HUES48 (cell line): ENCODE data around the gene RPL15.

Source experiments
- H3K27ac ChIP-seq: one replicate; pipeline ENCODE4 v1.7.0; 2013; ENCODE audit warnings: low read depth, low read length, inconsistent platforms
- H3K27me3 ChIP-seq: 2 replicates; pipeline ENCODE4 v1.6.1; 2013; ENCODE audit warnings: mild to moderate bottlenecking, low read length; ENCODE audit not compliant: control insufficient read depth, insufficient read depth
- H3K36me3 ChIP-seq: 2 replicates; pipeline ENCODE4 v1.6.1; 2013; ENCODE audit warnings: low read length; ENCODE audit not compliant: control insufficient read depth, insufficient read depth
- H3K4me1 ChIP-seq: 2 replicates; pipeline ENCODE4 v1.6.1; 2013; ENCODE audit warnings: mild to moderate bottlenecking, low read length; ENCODE audit not compliant: control insufficient read depth, insufficient read depth
- H3K4me3 ChIP-seq: 2 replicates; pipeline ENCODE4 v1.5.1; 2013; ENCODE audit warnings: mild to moderate bottlenecking, low read depth, low read length
- H3K9ac ChIP-seq: 2 replicates; pipeline ENCODE4 v1.6.1; 2013; ENCODE audit warnings: mild to moderate bottlenecking, low read depth, low read length, moderate library complexity
- H3K9me3 ChIP-seq: 2 replicates; pipeline ENCODE4 v1.6.1; 2013; ENCODE audit warnings: low read length; ENCODE audit not compliant: control insufficient read depth, insufficient read depth

Gene RPL15

DNA sequence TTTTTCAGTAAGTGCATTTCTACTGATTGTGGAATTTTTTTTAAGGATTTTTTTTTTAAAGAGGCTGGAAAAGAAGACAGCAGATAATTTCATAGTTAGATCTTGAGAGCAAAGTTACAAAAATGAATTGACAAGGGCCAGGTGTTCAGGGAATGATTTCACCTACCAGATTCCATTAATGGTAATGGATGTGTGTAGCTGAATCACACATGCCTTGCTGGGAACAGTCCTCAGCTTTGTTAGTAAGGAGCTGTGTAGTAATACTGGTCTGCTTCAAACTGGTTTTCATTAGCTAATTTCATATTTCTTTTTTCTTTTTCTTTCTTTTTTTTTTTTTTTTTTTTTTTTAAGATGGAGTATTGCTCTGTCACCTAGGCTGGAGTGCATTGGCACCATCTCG, 44.1 kb downstream of the RPL15 start:
- no peak overlapping the region for H3K27ac ChIP-seq
- no peak overlapping the region for H3K4me3 ChIP-seq
- H3K4me1 ChIP-seq, result no peaks in the 10 kb centered on the region

DNA sequence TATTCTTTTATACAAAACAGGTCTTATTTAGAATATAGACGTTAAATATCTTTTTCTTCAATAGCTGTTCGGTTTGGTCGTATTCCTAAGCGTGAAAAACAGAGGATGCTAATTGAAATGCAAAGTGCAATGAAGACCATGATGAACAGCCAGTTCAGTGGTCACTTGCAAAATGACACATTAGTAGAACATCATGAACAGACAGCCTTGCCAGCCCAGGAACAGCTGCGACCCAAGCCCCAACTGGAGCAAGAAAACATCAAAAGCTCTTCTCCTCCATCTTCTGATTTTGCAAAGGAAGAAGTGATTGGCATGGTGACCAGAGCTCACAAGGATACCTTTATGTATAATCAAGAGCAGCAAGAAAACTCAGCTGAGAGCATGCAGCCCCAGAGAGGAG, 45.0 kb downstream of the RPL15 start:
- H3K36me3 ChIP-seq, result peaks cover 68% of the 10 kb centered on the region
- no peak overlapping the region for H3K9ac ChIP-seq
- no peaks in the 10 kb centered on the region for H3K27me3 ChIP-seq
- H3K27ac ChIP-seq, result no peak overlapping the region
- H3K4me3 ChIP-seq, result no peak overlapping the region
- no peaks in the 10 kb centered on the region for H3K4me1 ChIP-seq
- no peaks in the 10 kb centered on the region for H3K9me3 ChIP-seq

More for the DNA sequence above, 44.1 kb downstream of the RPL15 start:
- Histone ChIP-seq H3K36me3 (peaks cover 67% of the 10 kb centered on the region), H3K9ac (no peak overlapping the region), H3K27me3 (no peaks in the 10 kb centered on the region), H3K9me3 (no peaks in the 10 kb centered on the region)

DNA sequence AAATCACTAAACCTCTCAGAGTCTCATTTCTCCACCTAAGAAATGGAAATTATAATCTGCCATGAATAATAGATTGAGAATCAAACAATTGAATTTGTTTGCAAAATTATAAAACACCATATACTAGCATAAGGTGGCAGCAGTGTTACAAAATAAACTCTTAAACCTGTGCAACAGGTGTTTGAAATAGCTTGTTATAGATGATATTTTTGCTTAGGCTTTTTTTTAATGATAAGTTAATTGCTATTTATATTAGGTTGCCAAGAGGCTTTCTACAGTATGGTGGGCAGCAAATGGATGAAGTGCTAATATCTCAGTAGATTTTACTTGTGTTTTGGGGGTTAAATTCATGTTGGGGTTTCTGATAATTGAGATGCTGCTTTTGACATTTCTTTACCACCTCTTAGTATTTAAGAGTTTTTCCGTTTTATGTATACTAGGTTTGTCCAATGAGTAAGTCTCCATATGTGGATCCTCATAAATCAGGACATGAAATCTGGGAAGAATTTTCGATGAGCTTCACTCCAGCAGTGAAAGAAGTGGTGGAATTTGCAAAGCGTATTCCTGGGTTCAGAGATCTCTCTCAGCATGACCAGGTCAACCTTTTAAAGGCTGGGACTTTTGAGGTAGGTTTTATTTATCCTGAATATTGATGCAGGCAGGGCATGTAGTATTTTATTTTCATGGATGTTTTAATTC, 47.8 kb downstream of the RPL15 start:
- Histone ChIP-seq H3K4me3 (no peak overlapping the region), H3K9me3 (no peaks in the 10 kb centered on the region), H3K36me3 (peaks cover 78% of the 10 kb centered on the region), H3K27me3 (no peaks in the 10 kb centered on the region), H3K4me1 (no peaks in the 10 kb centered on the region), H3K27ac (no peak overlapping the region), H3K9ac (no peak overlapping the region)

DNA sequence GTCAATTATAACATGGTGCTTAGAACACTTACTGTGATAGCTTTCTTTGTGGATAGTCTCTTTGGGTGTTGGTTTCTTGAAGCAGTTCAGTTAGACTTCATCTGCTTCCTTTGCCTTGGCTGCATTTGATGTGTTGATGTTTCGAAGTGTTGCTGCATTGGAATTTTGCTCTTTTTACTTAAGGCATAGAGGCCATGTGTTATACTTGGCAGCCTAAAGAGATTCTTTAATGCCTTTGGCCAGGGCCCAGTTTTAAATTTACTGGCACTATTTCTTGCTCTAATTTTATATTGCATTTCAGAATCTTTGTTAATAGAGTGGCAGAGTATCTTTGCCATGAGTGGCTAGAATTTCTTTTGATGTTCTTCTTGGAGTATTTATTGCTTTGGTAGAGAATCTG, 49.4 kb downstream of the RPL15 start:
- Histone ChIP-seq H3K4me3 (no peak overlapping the region), H3K27me3 (no peaks in the 10 kb centered on the region), H3K36me3 (peaks cover 73% of the 10 kb centered on the region), H3K4me1 (no peaks in the 10 kb centered on the region), H3K9me3 (no peaks in the 10 kb centered on the region), H3K27ac (no peak overlapping the region), H3K9ac (no peak overlapping the region)

DNA sequence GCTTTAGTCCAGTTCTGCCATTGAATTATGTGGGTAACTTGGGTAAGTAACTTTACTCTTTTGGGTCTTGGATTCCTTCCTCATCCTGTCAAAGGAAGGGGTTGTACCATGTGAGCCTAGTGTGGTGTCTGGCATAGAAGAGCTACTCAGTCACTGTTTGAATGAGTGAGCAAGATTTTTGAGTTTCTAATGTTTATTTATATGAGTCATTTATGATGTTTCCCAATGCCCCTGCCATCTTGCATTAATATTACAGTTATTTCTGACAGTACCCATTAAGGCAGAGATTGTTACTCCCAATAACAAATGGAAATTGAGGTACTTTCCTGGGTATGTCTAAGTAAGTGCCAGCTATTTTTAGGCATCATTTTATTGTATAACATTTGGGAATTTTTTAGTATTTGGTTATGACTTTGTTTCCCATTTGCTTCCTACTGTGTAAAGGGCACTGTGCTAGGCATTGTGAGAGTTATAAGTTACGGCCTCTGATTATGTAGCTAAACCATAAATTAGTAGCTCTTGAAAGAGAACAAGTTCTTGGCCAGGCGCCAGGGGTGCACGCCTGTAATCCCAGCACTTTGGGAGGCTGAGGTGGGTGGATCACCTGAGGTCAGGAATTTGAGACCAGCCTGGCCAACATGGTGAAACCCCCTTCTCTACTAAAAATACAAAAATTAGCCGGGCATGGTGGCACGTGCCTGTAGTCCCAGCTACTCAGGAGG, 51.7 kb downstream of the RPL15 start:
- no peaks in the 10 kb centered on the region for H3K4me1 ChIP-seq
- H3K4me3 ChIP-seq, result no peak overlapping the region
- H3K9me3 ChIP-seq, result no peaks in the 10 kb centered on the region
- no peaks in the 10 kb centered on the region for H3K27me3 ChIP-seq
- H3K36me3 ChIP-seq, result peaks cover 63% of the 10 kb centered on the region
- H3K9ac ChIP-seq, result no peak overlapping the region
- no peak overlapping the region for H3K27ac ChIP-seq

DNA sequence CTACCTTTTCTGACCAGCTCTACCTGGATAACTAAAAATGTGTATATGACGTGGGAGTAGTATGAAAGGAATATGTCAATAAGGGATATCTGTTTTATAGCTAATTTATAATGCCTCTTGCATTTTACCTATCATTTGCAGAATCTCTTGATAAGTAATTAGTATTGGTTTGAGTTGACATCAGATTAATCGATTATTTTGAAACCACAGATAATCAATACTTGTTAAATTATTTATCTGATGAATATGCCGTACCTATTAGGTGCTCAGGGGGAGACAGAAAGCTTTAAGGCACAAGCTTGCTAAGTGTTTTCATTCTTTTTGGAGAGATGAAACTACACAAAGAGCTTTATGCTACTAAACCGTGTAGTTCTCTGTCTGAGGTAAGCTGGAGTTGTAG, 52.5 kb downstream of the RPL15 start:
- Histone ChIP-seq H3K9ac (no peak overlapping the region), H3K36me3 (peaks cover 63% of the 10 kb centered on the region), H3K9me3 (no peaks in the 10 kb centered on the region), H3K27me3 (no peaks in the 10 kb centered on the region), H3K4me3 (no peak overlapping the region), H3K4me1 (no peaks in the 10 kb centered on the region), H3K27ac (no peak overlapping the region)
